GM06990 (cell line): ENCODE results near the gene B3GNT5.
"Not testable (repeated sequence)": the region's sequence is repeated elsewhere in the genome, so short reads cannot be mapped to it uniquely, and the experiment has no call there.

Source experiments
- DNase-seq: peaks from one replicate; pipeline ENCODE4 v3.0.0-alpha.2; 2011; ENCODE audit not compliant: insufficient read length; ENCODE audit errors: extremely low read depth
- H3K27me3 ChIP-seq: replicated peaks from 2 replicates; pipeline ENCODE4 v1.6.0; 2011; ENCODE audit warnings: low read length; ENCODE audit not compliant: control insufficient read depth, insufficient read depth
- H3K36me3 ChIP-seq: 2 replicates; pipeline ENCODE4 v1.5.1; 2011; ENCODE audit warnings: low read length; ENCODE audit not compliant: control insufficient read depth, insufficient read depth
- H3K4me3 ChIP-seq: replicated peaks from 2 replicates; pipeline ENCODE4 v1.5.1; 2011; ENCODE audit warnings: low read depth, mild to moderate bottlenecking, control low read depth, low read length
- CTCF ChIP-seq: IDR thresholded peaks from 2 replicates; pipeline ENCODE4 v1.5.1; 2011; ENCODE audit warnings: low read length, control low read depth, mild to moderate bottlenecking, inconsistent platforms; ENCODE audit not compliant: insufficient read depth, poor library complexity, severe bottlenecking

Gene B3GNT5

GRCh38 chr3:183224180-183224970 is 28.7 kb upstream of the B3GNT5 start:
- H3K36me3 ChIP-seq = no peaks in the 10 kb centered on the region
- TF ChIP-seq CTCF = no peak
- DNase-seq = no peak
- no peaks in the 10 kb centered on the region for H3K27me3 ChIP-seq
- no peak overlapping the region for H3K4me3 ChIP-seq

DNA sequence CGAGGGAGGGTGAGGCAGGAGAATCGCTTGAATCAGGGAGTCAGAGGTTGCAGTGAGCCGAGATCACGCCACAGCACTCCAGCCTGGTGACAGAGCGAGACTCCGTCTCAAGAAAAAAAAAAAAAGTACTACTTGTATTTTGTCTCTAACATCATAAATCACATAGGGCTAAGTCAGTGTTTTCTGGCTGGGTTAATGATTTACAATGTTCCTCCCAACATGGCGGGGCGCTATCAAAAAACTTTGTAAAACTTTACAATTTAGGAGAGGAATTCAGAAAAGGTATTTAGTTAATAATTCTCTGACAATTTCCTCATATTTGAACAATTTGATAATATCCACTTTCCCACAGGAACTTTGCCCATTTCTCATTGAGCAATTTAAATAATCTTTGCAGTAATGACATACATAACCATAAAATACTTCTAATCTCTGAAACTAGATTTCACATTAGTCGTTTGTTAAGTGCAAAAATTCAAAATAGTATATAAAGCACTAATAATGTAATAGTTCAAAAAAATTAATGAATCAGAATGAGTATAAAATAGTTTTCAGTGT is 26.6 kb upstream of the B3GNT5 start:
- no peaks in the 10 kb centered on the region for H3K36me3 ChIP-seq
- no peak overlapping the region for H3K4me3 ChIP-seq
- no peaks in the 10 kb centered on the region for H3K27me3 ChIP-seq
- no peak for TF ChIP-seq CTCF
- no peak for DNase-seq

GRCh38 chr3:183227586-183227985 is 25.5 kb upstream of the B3GNT5 start:
- Histone ChIP-seq H3K4me3 (no peak overlapping the region), H3K36me3 (no peaks in the 10 kb centered on the region), H3K27me3 (no peaks in the 10 kb centered on the region)
- no peak for DNase-seq
- no peak for TF ChIP-seq CTCF

DNA sequence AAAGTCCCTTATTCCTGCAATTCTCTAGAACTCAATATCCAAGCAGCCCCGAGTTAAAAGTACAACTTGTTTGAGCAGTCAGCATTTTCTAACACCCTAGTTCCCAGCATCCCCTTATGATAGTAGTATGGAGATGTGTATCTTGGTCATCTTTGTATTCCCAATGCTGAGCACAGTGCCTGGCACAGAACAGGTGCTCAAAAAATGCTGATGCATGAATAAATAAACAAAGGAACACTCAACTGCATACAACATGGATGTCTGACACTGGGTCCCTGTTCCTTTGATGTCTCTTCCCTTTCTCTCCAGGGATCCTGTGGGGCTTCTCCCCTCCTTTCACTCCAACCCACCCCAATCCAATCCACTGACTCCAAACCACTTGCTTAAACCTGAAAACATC is 23.9 kb upstream of the B3GNT5 start:
- TF ChIP-seq CTCF = no peak
- H3K4me3 ChIP-seq = no peak overlapping the region
- no peaks in the 10 kb centered on the region for H3K36me3 ChIP-seq
- no peak for DNase-seq
- no peaks in the 10 kb centered on the region for H3K27me3 ChIP-seq

- not testable (repeated sequence) for DNase-seq, H3K36me3 ChIP-seq, H3K27me3 ChIP-seq, H3K4me3 ChIP-seq
Measured at GRCh38 chr3:183230251-183230650, 22.8 kb upstream of the B3GNT5 start.

GRCh38 chr3:183230826-183231225 is 22.2 kb upstream of the B3GNT5 start:
- no peaks in the 10 kb centered on the region for H3K36me3 ChIP-seq
- no peak overlapping the region for H3K4me3 ChIP-seq
- no peak for DNase-seq
- TF ChIP-seq CTCF = no peak
- no peaks in the 10 kb centered on the region for H3K27me3 ChIP-seq
